Lower leg skin (tissue), 4 donors: ENCODE measurements around the gene CACNA1D. TPM values are rescaled to one million over a fixed set of nuclear protein-coding genes. Genes with fewer than 3 reads are reported as not detected.

Experiments
- DNase-seq, 2 donors: peaks; one replicate each; pipeline ENCODE4 v3.0.0-alpha.2; 2019; ENCODE audit warnings: low spot score in 2 of 2
- H3K4me3 ChIP-seq: fragments of 200-600 bp; sonication (generic); 2 replicates; pipeline ENCODE4 v1.5.1; 2017; ENCODE audit warnings: mild to moderate bottlenecking, low read depth; ENCODE audit not compliant: poor library complexity, severe bottlenecking
- CTCF ChIP-seq, 3 donors: fragments of 450-650 bp; IDR thresholded peaks; one replicate each; pipeline ENCODE4 v1.5.1; 2016; ENCODE audit warnings: antibody characterized with exemption in 3 of 3, mild to moderate bottlenecking in 3 of 3, moderate library complexity in 2 of 3
- POLR2A ChIP-seq, 2 donors: fragments of 450-650 bp; IDR thresholded peaks; one replicate each; pipeline ENCODE4 v1.6.1; 2016 to 2017; ENCODE audit warnings: antibody characterized with exemption in 2 of 2, mild to moderate bottlenecking in 1 of 2, moderate library complexity in 1 of 2
- WGBS, 2 donors: methylation state at CpG; one replicate each; pipeline ENCODE4 v1.1.5; 2018; 5-methylcytosine and 5-hydroxymethylcytosine counted together
- intact Hi-C: fragments of 100-400 bp; cut with DNase I; formaldehyde crosslinking; loops from one replicate; pipeline ENCODE4 v1.15.0; 2023; ENCODE audit warnings: low total_unique reads
- total RNA-seq, 4 donors: library from RNA; depleted of rRNA; stranded (reverse); fragments of >200 nt; gene quantifications; one replicate each; pipeline ENCODE4 v1.1.0, GENCODE V29; 2016

Gene CACNA1D
- total RNA-seq, 4 donors from 2014 or later = 2.4 to 12.5 (median 5.6) TPM

GRCh38 chr3:53703630-53704362, 209.4 kb downstream of the CACNA1D start:
- no peak for TF ChIP-seq POLR2A (IDR thresholded peaks at IDR 0.05)
- TF ChIP-seq CTCF (IDR thresholded peaks at IDR 0.05) = no peak
- 91 to 95% methylated on average over 14 of the region's 14 CpGs for WGBS, 2 donors
- no peak overlapping the region for H3K4me3 ChIP-seq
- DNase-seq = peak in 1 of 2 donors; percentile 40
- intact Hi-C loops = no loop called here

- DNase-seq = peak in 1 of 2 donors; percentile 48
- 87 to 94% methylated on average over 4 of the region's 4 CpGs for WGBS, 2 donors
- no peak overlapping the region for H3K4me3 ChIP-seq
- no peak for TF ChIP-seq CTCF (IDR thresholded peaks at IDR 0.05)
- no peak for TF ChIP-seq POLR2A (IDR thresholded peaks at IDR 0.05)
- intact Hi-C loops = no loop called here
Observed at GRCh38 chr3:53704363-53704725, 209.9 kb downstream of the CACNA1D start.

DNA sequence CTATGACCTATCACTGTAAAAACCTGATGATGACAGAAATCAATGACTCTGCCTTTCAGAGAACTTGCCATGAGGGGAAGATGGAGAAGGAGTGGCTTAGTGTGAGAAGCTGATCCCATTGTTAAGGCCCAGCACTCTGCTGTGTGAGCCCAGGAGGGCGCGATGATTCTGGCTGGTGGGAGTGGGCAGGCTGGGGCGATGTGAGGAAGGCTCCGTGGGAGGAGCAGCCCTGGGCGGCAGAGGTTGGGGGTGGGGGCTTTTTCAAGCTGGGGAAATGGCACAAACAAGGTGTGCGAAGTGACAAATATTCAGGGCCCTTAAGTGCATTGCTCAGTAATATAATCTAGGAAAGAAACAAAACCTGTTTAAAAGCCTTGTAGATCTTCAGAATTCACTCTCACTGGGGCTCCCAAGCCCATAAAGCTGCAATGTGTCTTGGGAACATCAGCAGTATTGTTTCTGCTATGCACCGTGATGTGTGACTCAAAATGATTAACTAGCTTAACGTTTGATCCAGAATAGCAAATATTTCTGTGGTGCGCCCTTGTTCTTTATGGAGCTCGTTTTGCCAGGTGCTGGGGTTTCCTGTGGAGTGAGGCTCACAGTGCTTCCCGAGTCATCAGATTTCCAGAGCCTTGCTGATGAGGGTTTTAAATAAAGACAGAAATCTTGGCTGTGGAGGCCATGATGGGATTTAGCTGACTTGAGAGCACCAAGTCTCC, 210.8 kb downstream of the CACNA1D start:
- no peak overlapping the region for H3K4me3 ChIP-seq
- peak in 1 of 2 donors; percentile 78 for DNase-seq
- TF ChIP-seq POLR2A (IDR thresholded peaks at IDR 0.05) = no peak
- no peak for TF ChIP-seq CTCF (IDR thresholded peaks at IDR 0.05)
- intact Hi-C loops = no loop called here
- WGBS, 2 donors = 80 to 82% methylated on average over 11 of the region's 11 CpGs

DNA sequence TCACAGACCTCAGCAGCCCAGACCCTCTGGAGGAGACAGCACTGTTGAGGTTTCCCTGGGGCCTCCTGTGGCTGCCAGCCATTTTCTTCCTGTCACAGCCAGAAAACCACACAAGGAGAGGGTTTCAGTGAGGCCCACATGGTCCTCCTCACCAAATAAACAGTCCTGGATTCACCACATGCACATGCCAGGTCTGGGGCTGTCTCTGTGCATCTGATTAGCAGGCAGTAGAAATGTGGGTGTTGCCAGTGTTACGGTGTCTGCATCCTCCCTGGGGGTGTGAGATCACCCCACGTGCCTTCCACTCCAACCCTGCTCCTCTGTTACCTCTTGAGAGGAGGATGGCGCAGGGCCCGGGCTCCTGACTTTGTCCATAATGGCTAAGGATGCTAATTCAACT, 211.4 kb downstream of the CACNA1D start:
- H3K4me3 ChIP-seq = no peak overlapping the region
- WGBS, 2 donors = 71% methylated on average over 4 of the region's 4 CpGs; no CpG with 5 or more reads in 1 of the 2 donors
- DNase-seq = peak in 1 of 2 donors; percentile 71
- intact Hi-C loops = no loop called here
- TF ChIP-seq POLR2A (IDR thresholded peaks at IDR 0.05) = no peak
- TF ChIP-seq CTCF (IDR thresholded peaks at IDR 0.05) = no peak

DNA sequence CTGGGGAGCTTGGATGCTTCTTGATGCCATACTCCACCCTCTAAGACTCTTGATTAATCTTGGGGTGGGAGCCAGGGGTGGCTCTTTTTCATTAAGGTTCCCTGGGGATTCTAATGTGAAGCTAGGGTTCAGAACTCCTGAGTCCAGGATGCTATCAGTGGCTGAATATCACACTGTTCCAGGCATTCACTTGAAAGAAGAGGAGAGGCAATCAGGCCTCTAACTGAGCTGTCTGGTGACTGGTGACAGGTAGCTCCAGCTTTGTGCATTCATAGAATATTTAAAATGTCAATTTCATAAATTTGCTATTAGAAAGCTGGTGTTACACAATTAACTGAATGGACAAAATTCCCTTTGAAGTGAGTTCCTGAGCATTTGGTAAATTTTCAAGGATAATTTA, 212.8 kb downstream of the CACNA1D start:
- intact Hi-C loops = no loop called here
- H3K4me3 ChIP-seq = no peak overlapping the region
- TF ChIP-seq CTCF (IDR thresholded peaks at IDR 0.05) (no peak), POLR2A (IDR thresholded peaks at IDR 0.05) (no peak)
- DNase-seq = no peak
